K562 treated with DMSO at 1 percent for 24 hours (cell line): ENCODE data around the gene LRRC19. TPM values are rescaled to one million over a fixed set of nuclear protein-coding genes. Genes with fewer than 3 reads are reported as not detected.

Experiments used
- total RNA-seq: library from RNA; unstranded; fragments of 300-600 nt; gene quantifications from 2 replicates; pipeline ENCODE4 v1.2.3, GENCODE V29; 2022; ENCODE audit warnings: low read depth; ENCODE audit not compliant: insufficient read depth

LRRC19 gene
- total RNA-seq: not detected in 2 replicates

GRCh38 chr9:27005491-27005890 lies at the start of gene LRRC19:
LRRC19 (minus strand) TSS chr9:27005672; CDS start chr9:26999694, 5,978 bp downstream.

GRCh38 chr9:26955921-26956859 lies 49.3 kb downstream of the LRRC19 start, which contains the start of gene IFT74:
IFT74 (plus strand) TSS chr9:26956412; CDS start chr9:26961968, 5,556 bp downstream.

GRCh38 chr9:26946753-26947727 lies 58.4 kb downstream of the LRRC19 start, which contains the start of gene PLAA:
PLAA (minus strand) TSS chr9:26947242; CDS start chr9:26947045, 197 bp downstream.

Other genes starting within 250 kb of the LRRC19 start
- 4.2 and 6.0 TPM in 2 replicates for gene CAAP1, start 112.9 kb downstream of the LRRC19 start, total RNA-seq
- 11.4 and 14.7 TPM in 2 replicates for gene PLAA, start 58.4 kb downstream of the LRRC19 start, total RNA-seq
- gene IFT74, start 49.3 kb downstream of the LRRC19 start, total RNA-seq: 4.1 and 5.1 TPM in 2 replicates
- not detected in 2 replicates for gene TEK, start 103.6 kb upstream of the LRRC19 start, total RNA-seq